Activated CD4-positive, alpha-beta T cell treated with anti-CD3 and anti-CD28 coated beads for 1 hour (primary cell): ENCODE data around the gene TBX10.
"Not testable (repeated sequence)": the region's sequence is repeated elsewhere in the genome, so short reads cannot be mapped to it uniquely, and the experiment has no call there.

Experiments used
- DNase-seq: peaks from one replicate; pipeline ENCODE4 v3.0.0-alpha.2; 2020

Gene TBX10

DNA sequence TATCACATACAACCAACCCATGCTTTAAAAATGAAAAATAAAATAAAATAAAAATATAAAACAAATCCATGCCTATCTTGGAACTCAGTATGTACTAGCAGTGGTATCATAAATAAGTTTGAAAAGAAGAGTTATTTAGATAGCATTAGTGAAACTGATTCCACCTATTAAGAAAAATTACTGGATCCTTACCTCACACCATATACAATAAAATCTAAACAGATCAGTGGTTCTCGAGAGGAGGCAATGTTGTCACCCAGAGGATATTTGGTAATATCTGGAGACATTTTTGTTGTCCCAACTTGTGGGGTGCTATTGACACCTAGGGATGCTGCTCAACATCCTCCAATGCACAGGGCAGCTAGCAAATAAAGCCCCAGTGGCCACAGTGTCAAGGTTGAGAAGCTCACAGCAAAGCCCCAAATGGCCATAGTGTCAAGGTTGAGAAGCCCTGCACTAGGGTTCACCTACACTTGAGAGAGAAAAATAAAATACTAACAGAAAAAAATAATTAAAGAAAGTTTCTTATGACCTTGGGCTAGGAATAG lies 42.7 kb downstream of the TBX10 start:
- DNase-seq = no peak

DNA sequence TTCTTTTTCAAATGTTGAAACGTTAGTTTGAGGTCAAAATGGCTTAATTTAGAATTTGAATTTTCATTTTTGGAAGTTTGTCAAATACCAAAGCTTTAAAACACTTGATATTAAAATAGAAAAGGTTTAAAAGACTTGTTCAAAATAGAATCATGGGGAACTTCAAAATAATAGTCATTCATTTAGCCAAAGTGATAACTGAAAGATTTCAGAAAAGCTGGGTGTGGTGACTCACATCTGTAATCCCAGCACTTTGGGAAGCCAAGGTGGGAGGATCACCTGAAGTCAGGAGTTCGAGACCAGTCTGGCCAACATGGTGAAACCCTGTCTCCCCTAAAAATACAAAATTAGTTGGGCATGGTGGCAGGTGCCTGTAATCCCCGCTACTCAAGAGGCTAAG lies 45.1 kb downstream of the TBX10 start:
- no peak for DNase-seq

DNA sequence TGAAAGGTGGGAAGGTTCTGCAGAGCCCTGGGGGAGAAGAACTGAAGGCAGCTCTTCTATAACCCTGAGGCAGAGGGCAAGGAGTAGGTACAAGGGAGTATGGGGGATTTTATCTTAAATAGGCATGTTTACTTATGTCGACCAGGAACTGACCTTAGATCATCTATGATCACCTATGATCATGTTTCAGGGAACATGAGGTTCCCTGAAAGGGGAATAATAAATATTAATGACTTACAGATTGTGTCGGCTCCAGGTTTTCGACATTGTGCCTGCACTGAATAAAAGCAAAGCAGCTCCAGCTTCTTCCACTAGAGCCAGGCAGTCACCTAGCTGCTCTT lies 46.0 kb downstream of the TBX10 start:
- no peak for DNase-seq

DNA sequence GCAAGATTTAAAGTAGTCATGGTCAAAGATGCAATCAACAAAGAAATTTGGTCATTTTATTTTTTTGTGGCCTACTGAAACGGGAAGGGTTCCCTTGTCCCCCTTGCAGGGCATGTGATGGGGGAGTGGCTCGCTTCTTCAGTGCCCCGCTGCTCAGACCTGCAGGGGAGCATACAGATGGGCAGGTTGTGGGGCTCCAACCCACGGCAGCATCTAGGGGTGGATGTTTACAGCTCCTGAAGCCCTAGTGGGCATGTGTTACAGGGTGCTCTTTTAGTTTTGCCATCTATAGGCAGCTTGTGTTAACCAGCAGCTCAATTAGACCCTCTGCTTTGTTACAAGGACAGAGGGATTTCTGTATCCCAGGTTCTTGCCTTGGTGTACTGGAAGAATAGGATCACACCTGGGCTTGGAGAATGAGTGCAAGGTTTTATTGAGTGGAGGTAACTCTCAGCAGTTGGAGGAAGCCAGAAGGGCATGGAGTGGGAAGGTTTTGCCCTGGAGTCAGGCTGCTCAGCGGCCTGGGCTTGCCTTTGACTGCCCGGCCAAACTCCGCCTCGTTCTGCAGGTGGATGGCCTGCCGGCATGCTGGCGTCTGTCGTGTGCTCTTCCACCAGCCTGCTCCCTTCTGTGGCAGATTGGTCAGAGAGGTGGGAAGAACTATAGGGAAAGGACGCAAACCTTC lies 46.5 kb downstream of the TBX10 start:
- DNase-seq = no peak

DNA sequence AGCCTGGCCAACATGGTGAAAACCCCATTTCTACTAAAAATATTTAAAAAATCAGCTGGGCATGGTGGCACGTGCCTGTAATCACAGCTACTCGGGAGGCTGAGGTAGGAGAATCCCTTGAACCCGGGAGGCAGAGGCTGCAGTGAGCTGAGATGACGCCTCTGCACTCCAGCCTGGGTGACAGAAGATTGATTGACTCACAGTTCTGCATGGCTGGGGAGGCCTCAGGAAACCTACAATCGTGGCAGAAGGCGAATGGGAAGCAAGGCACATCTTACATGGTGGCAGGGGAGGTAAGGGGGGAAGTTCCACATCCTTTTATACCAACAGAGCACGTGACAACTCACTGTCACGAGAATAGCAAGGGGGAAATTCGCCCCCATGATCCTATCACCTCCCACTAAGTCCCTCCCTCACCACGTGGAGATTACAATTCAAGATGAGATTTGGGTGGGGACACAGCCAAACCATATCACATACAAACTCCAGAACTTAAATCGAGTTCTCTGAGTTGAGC lies 50.6 kb downstream of the TBX10 start:
- DNase-seq = not testable (repeated sequence)

DNA sequence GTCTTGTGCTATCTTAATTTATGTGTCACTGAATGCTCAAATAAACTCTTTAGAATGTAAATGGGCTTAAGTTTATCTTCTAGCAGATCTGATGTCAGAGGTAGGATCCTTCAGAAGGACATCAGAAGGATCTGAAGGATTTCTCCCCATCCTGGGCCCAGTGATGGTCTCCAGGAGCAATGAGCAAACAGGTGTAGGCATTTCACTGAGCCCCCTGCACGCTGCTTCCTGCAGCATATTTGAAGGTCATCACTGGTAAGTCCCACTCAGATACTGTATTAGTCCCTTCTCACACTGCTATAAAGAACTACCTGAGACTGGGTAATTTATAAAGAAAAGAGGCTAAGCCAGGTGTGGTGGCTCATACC lies 51.4 kb downstream of the TBX10 start:
- no peak for DNase-seq

DNA sequence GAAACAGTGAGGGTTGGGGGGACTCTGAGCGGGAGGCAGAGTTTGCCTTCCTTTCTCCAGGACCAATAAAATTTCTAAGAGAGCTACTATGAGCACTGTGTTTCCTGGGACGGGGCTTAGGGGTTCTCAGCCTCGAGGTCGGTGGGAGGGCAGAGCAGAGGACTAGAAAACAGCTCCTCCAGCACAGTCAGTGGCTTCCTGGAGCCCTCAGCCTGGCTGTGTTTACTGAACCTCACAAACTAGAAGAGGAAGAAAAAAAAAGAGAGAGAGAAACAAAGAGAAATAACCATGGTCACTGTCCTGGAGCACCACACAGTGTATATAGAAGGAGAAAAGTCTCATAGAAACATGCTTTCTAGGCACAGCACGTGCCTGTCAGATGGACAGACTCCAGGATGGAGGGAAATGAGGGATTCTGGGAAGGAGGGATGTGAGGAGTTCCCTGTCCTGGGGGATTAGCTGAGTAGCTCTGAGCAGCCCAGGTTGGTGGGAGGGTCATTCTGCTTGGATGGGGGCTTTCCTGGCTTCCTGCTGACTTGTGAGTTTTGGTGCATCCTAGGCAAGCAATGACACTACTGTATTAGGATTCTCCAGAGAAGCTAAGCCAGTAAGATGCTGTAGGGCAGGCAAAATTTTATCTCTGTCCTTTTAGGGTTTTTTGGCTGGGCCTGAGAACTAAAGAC lies 52.9 kb downstream of the TBX10 start:
- no peak for DNase-seq

DNA sequence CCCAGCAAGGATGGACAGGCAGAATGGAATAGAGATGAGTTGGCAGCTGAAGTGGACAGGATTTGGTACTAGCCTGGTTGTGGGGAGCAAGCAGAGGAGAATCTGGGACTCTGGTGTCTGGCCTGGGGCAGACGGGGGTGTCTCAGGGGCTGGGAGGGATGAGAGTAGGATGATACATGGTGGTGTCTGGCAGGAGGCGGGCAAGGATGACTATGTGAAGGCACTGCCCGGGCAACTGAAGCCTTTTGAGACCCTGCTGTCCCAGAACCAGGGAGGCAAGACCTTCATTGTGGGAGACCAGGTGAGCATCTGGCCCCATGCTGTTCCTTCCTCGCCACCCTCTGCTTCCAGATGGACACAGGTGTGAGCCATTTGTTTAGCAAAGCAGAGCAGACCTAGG lies 53.7 kb downstream of the TBX10 start:
- DNase-seq = no peak

DNA sequence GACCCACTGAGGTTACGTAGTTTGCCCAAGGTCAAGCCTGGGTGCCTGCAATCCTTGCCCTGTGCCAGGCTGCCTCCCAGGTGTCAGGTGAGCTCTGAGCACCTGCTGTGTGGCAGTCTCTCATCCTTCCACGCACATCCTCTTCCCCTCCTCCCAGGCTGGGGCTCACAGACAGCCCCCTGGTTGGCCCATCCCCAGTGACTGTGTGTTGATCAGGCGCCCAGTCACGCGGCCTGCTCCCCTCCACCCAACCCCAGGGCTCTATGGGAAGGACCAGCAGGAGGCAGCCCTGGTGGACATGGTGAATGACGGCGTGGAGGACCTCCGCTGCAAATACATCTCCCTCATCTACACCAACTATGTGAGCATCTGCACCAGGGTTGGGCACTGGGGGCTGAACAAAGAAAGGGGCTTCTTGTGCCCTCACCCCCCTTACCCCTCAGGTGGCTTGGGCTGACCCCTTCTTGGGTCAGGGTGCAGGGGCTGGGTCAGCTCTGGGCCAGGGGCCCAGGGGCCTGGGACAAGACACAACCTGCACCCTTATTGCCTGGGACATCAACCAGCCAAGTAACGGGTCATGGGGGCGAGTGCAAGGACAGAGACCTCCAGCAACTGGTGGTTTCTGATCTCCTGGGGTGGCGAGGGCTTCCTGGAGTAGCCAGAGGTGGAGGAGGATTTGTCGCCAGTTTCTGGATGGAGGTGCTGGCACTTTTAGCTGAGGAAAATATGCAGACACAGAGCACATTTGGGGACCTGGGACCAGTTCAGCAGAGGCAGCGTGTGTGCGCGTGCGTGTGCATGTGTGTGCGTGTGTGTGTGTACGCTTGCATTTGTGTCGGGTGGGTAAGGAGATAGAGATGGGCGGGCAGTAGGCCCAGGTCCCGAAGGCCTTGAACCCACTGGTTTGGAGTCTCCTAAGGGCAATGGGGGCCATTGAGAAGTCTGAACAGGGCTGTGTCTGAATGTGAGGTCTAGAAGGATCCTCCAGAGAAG lies 54.4 kb downstream of the TBX10 start:
- no peak for DNase-seq

DNA sequence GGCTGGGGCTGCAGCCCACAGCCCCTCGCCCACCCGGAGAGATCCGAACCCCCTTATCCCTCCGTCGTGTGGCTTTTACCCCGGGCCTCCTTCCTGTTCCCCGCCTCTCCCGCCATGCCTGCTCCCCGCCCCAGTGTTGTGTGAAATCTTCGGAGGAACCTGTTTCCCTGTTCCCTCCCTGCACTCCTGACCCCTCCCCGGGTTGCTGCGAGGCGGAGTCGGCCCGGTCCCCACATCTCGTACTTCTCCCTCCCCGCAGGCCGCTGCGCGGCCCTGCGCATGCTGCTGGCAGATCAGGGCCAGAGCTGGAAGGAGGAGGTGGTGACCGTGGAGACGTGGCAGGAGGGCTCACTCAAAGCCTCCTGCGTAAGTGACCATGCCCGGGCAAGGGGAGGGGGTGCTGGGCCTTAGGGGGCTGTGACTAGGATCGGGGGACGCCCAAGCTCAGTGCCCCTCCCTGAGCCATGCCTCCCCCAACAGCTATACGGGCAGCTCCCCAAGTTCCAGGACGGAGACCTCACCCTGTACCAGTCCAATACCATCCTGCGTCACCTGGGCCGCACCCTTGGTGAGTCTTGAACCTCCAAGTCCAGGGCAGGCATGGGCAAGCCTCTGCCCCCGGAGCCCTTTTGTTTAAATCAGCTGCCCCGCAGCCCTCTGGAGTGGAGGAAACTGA lies 55.2 kb downstream of the TBX10 start:
- no peak for DNase-seq

DNA sequence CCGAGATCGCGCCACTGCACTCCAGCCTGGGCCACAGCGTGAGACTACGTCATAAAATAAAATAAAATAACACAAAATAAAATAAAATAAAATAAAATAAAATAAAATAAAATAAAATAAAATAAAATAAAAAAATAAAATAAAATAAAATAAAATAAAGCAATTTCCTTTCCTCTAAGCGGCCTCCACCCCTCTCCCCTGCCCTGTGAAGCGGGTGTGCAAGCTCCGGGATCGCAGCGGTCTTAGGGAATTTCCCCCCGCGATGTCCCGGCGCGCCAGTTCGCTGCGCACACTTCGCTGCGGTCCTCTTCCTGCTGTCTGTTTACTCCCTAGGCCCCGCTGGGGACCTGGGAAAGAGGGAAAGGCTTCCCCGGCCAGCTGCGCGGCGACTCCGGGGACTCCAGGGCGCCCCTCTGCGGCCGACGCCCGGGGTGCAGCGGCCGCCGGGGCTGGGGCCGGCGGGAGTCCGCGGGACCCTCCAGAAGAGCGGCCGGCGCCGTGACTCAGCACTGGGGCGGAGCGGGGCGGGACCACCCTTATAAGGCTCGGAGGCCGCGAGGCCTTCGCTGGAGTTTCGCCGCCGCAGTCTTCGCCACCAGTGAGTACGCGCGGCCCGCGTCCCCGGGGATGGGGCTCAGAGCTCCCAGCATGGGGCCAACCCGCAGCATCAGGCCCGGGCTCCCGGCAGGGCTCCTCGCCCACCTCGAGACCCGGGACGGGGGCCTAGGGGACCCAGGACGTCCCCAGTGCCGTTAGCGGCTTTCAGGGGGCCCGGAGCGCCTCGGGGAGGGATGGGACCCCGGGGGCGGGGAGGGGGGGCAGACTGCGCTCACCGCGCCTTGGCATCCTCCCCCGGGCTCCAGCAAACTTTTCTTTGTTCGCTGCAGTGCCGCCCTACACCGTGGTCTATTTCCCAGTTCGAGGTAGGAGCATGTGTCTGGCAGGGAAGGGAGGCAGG lies 56.0 kb downstream of the TBX10 start, which contains the start of gene GSTP1:
TSS of gene GSTP1 (plus strand) at position 566 of the 958 bp plus-strand sequence. CDS start at position 598, 32 bp downstream.
- peak; percentile 64 for DNase-seq

DNA sequence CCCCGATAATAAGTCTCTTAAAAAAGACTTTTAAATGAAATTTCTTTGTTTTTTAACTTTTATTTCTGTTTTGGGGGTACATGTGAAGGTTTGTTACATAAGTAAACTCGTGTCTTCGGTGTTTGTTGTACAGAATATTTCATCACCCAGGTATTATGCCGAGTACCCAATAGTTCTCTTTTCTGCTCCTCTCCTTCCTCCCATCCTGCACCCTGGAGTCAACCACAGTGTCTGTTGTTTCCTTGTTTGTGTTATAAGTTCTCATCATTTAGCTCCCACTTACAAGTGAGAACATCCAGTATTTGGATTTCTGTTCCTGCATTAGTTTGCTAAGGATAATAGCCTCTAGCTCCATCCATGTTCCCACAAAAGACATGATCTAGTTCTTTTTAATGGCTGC lies 57.6 kb downstream of the TBX10 start:
- no peak for DNase-seq

DNA sequence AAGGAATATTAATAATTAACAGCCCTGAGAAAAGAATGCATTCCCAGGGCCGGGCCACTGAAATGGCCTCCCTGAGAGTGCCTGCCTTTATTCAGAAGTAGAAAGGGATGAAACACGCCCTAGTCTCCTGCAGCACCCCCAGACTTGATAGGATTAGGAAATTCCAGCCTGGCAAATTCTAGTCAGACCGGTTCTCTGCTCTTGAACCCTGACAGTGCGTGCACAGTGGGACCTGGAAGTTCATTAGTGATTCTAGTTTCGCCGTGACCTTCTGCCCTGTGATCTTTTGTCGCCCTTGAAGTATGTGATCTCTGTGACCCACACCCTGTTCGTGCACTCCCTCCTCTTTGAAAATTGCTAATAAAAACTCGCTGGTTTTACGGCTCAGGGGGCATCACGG lies 58.1 kb downstream of the TBX10 start:
- no peak for DNase-seq
